ENCODE results near the gene TPRG1.

Gene TPRG1

DNA sequence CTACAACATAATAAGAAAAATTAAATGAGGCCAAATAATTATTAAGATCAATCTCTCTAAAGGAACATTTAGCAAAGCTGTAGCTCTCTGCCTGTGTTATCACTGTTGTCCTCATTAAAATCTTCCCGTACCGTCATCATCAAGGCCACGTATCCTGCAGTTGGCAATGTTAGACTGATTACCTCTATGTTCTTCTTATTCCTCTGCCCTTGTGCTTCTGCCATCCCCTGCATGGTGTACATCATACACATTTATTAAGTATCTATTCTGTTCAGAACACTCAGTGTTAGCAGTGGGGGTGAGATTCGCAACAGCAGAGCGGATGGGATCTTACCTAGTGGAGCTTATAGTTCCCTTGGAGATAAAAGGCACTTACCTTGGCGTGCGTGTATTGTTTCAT, 12.8 kb downstream of the TPRG1 start:
- Mint-ChIP-seq H3K36me3 (ENCODE audit: low read depth) (peaks cover 3% of the 10 kb centered on the region), H3K27ac (no peak overlapping the region), H3K9me3 (peaks cover 24% of the 10 kb centered on the region), H3K4me3 (no peak overlapping the region), H3K4me1 (ENCODE audit: low read depth) (no peaks in the 10 kb centered on the region), H3K27me3 (ENCODE audit: low read depth) (peaks cover 3% of the 10 kb centered on the region)
- no peak for DNase-seq (ENCODE audit: low spot score)

GRCh38 chr3:189186101-189186500, 14.3 kb downstream of the TPRG1 start:
- H3K4me1 Mint-ChIP-seq (ENCODE audit: low read depth): no peaks in the 10 kb centered on the region
- peaks cover 19% of the 10 kb centered on the region for H3K9me3 Mint-ChIP-seq
- DNase-seq (ENCODE audit: low spot score): no peak
- H3K27ac Mint-ChIP-seq: no peak overlapping the region
- H3K27me3 Mint-ChIP-seq (ENCODE audit: low read depth): peaks cover 5% of the 10 kb centered on the region
- peaks cover 3% of the 10 kb centered on the region for H3K36me3 Mint-ChIP-seq (ENCODE audit: low read depth)
- no peak overlapping the region for H3K4me3 Mint-ChIP-seq

GRCh38 chr3:189188466-189188865, 16.7 kb downstream of the TPRG1 start:
- Mint-ChIP-seq H3K4me3 (no peak overlapping the region), H3K27me3 (ENCODE audit: low read depth) (peaks cover 5% of the 10 kb centered on the region), H3K27ac (no peak overlapping the region), H3K9me3 (peaks cover 22% of the 10 kb centered on the region), H3K36me3 (ENCODE audit: low read depth) (peaks cover 2% of the 10 kb centered on the region), H3K4me1 (ENCODE audit: low read depth) (no peaks in the 10 kb centered on the region)
- no peak for DNase-seq (ENCODE audit: low spot score)

DNA sequence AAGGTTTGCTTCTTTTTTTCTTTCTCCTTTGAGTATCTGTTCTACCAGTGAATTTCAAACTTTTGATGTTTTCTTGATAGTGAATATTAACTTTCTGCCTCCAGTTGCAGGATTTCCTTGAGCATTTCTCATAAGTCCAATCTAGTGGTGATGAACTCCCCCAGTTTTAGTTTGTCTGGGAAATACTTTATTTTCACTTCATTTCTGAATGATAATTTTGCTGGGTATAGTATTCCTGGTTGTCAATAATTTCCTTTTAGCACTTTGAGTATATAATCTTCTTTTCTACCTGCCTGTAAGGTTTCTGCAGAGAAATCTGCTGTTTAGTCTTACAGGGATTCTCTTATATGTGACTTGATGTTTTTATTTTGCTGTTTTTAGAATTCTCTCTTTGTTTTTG, 21.0 kb downstream of the TPRG1 start:
- H3K9me3 Mint-ChIP-seq: peaks cover 32% of the 10 kb centered on the region
- no peak overlapping the region for H3K4me3 Mint-ChIP-seq
- H3K4me1 Mint-ChIP-seq (ENCODE audit: low read depth): no peaks in the 10 kb centered on the region
- H3K36me3 Mint-ChIP-seq (ENCODE audit: low read depth): peaks cover 3% of the 10 kb centered on the region
- H3K27ac Mint-ChIP-seq: no peak overlapping the region
- no peak for DNase-seq (ENCODE audit: low spot score)
- peaks cover 5% of the 10 kb centered on the region for H3K27me3 Mint-ChIP-seq (ENCODE audit: low read depth)

DNA sequence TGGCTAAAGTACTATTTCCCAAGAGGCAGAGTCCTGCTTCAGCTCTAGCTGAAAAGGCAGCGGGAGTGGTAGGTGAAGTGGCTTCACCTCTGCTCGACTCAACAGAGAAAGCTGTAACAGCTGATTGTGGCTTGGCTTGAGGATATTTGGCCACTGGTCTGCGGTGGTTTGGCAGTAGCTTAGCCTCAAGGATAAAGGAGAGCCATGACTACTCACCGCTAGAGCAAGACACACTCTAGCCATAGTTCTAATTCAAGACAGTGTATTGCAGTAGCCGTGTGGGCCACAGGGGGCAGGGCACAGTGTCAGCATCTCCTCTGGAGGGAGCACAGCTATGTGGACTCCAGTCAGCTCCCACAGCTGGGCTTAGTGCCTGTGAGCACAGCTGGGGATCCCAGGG, 23.5 kb downstream of the TPRG1 start:
- Mint-ChIP-seq H3K4me3 (no peak overlapping the region), H3K27me3 (ENCODE audit: low read depth) (peaks cover 2% of the 10 kb centered on the region), H3K4me1 (ENCODE audit: low read depth) (no peaks in the 10 kb centered on the region), H3K27ac (no peak overlapping the region), H3K36me3 (ENCODE audit: low read depth) (peaks cover 3% of the 10 kb centered on the region), H3K9me3 (peaks cover 38% of the 10 kb centered on the region)
- no peak for DNase-seq (ENCODE audit: low spot score)

GRCh38 chr3:189202106-189202505, 30.3 kb downstream of the TPRG1 start:
- H3K27me3 Mint-ChIP-seq (ENCODE audit: low read depth): peaks cover 18% of the 10 kb centered on the region
- H3K27ac Mint-ChIP-seq: no peak overlapping the region
- no peaks in the 10 kb centered on the region for H3K4me1 Mint-ChIP-seq (ENCODE audit: low read depth)
- H3K9me3 Mint-ChIP-seq: peaks cover 5% of the 10 kb centered on the region
- no peak for DNase-seq (ENCODE audit: low spot score)
- no peak overlapping the region for H3K4me3 Mint-ChIP-seq
- H3K36me3 Mint-ChIP-seq (ENCODE audit: low read depth): no peaks in the 10 kb centered on the region

DNA sequence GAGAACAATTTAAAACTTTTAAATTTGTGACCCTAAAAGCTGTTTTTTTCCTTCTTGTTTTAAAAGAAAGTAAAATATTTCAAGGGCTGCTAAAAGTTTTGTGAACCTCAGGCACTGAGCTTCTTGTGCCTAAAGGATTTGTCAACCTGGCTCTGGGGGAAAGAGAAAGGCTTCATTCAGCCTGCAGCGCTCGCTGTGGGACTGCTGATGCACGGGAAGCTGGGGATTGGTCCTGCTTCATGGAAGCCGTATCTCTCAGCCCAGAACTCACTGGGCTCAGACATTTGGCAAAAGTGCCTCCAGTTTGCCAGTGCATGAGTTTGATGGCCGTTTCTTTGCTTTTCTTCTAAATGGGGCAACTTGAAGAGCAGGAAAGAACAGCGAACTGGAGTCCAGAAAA, 30.8 kb downstream of the TPRG1 start:
- Mint-ChIP-seq H3K4me3 (no peak overlapping the region), H3K9me3 (peaks cover 5% of the 10 kb centered on the region), H3K27ac (no peak overlapping the region), H3K27me3 (ENCODE audit: low read depth) (peaks cover 18% of the 10 kb centered on the region), H3K4me1 (ENCODE audit: low read depth) (no peaks in the 10 kb centered on the region), H3K36me3 (ENCODE audit: low read depth) (no peaks in the 10 kb centered on the region)
- no peak for DNase-seq (ENCODE audit: low spot score)

GRCh38 chr3:189204167-189204866, 32.5 kb downstream of the TPRG1 start:
- Mint-ChIP-seq H3K4me1 (ENCODE audit: low read depth) (no peaks in the 10 kb centered on the region), H3K27me3 (ENCODE audit: low read depth) (peaks cover 23% of the 10 kb centered on the region), H3K4me3 (no peak overlapping the region), H3K27ac (no peak overlapping the region), H3K36me3 (ENCODE audit: low read depth) (no peaks in the 10 kb centered on the region), H3K9me3 (no peaks in the 10 kb centered on the region)
- DNase-seq (ENCODE audit: low spot score): no peak

- H3K4me3 Mint-ChIP-seq: no peak overlapping the region
- no peaks in the 10 kb centered on the region for H3K9me3 Mint-ChIP-seq
- H3K4me1 Mint-ChIP-seq (ENCODE audit: low read depth): no peaks in the 10 kb centered on the region
- H3K27ac Mint-ChIP-seq: no peak overlapping the region
- H3K36me3 Mint-ChIP-seq (ENCODE audit: low read depth): no peaks in the 10 kb centered on the region
- DNase-seq (ENCODE audit: low spot score): no peak
- peaks cover 23% of the 10 kb centered on the region for H3K27me3 Mint-ChIP-seq (ENCODE audit: low read depth)
Observed at GRCh38 chr3:189204937-189205336, 33.2 kb downstream of the TPRG1 start.

GRCh38 chr3:189210251-189210770, 38.5 kb downstream of the TPRG1 start:
- H3K27ac Mint-ChIP-seq: no peak overlapping the region
- no peak for DNase-seq (ENCODE audit: low spot score)
- no peak overlapping the region for H3K4me3 Mint-ChIP-seq
- peaks cover 9% of the 10 kb centered on the region for H3K27me3 Mint-ChIP-seq (ENCODE audit: low read depth)
- no peaks in the 10 kb centered on the region for H3K9me3 Mint-ChIP-seq
- H3K36me3 Mint-ChIP-seq (ENCODE audit: low read depth): no peaks in the 10 kb centered on the region
- no peaks in the 10 kb centered on the region for H3K4me1 Mint-ChIP-seq (ENCODE audit: low read depth)

DNA sequence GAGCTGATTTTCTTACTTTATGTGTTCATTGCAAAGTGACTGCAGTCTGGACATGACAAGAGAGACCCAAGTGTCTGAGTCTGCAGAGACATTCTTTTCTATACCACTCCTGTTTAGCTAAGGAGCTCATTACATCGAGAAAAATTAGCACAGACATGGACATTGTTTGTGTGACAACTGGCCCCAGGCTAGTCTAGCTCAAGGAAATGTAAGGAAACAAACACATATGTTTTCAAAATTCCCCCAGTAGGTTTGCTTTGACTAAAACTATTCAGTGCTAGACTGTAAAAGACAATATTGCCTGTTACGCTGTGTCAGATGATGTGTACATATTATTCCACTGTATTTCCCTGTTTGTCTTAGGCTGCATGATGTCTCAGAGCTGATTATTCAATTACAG, 40.9 kb downstream of the TPRG1 start:
- H3K9me3 Mint-ChIP-seq: no peaks in the 10 kb centered on the region
- peaks cover 8% of the 10 kb centered on the region for H3K27me3 Mint-ChIP-seq (ENCODE audit: low read depth)
- H3K4me1 Mint-ChIP-seq (ENCODE audit: low read depth): no peaks in the 10 kb centered on the region
- no peak overlapping the region for H3K4me3 Mint-ChIP-seq
- no peaks in the 10 kb centered on the region for H3K36me3 Mint-ChIP-seq (ENCODE audit: low read depth)
- H3K27ac Mint-ChIP-seq: no peak overlapping the region
- no peak for DNase-seq (ENCODE audit: low spot score)

- Mint-ChIP-seq H3K9me3 (no peaks in the 10 kb centered on the region), H3K4me3 (no peak overlapping the region), H3K36me3 (ENCODE audit: low read depth) (no peaks in the 10 kb centered on the region), H3K4me1 (ENCODE audit: low read depth) (no peaks in the 10 kb centered on the region), H3K27ac (no peak overlapping the region), H3K27me3 (ENCODE audit: low read depth) (peaks cover 2% of the 10 kb centered on the region)
- no peak for DNase-seq (ENCODE audit: low spot score)
Observed at GRCh38 chr3:189214651-189215050, 42.9 kb downstream of the TPRG1 start.

DNA sequence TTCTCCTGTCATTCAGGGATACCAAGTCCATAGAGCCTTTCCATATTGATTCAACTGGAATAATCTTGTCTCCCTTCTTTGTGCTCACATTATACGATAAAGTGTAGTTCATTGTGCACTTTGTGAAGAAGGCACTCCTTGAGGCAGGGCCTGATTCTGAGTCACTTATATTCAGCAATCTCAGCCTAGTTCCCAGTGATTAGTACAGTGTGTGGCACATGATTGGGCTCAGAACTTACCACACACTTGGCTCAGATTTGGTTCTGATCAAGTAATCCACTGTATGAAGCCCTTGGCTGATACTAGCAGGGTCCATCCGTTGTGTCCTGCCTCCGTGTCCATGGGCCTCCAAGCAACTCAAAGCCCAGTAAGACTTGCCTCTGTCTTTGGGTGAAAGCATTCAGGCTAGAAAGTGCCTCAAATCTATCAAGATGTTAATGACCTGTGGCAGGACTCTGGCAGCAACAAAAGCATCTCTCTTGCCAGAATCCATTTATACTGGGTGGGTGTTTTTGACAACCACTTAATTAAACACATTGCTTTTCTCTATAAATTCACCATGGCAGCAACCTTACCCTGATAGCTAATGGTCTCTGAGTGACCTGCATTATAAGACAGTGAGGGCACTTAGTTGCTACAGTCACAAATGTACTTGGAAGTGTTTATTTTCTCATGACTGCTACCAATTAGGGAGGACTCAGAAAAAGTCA, 51.3 kb downstream of the TPRG1 start:
- DNase-seq (ENCODE audit: low spot score): no peak
- no peaks in the 10 kb centered on the region for H3K36me3 Mint-ChIP-seq (ENCODE audit: low read depth)
- peaks cover 14% of the 10 kb centered on the region for H3K27me3 Mint-ChIP-seq (ENCODE audit: low read depth)
- no peak overlapping the region for H3K27ac Mint-ChIP-seq
- H3K9me3 Mint-ChIP-seq: no peaks in the 10 kb centered on the region
- no peaks in the 10 kb centered on the region for H3K4me1 Mint-ChIP-seq (ENCODE audit: low read depth)
- H3K4me3 Mint-ChIP-seq: no peak overlapping the region

DNA sequence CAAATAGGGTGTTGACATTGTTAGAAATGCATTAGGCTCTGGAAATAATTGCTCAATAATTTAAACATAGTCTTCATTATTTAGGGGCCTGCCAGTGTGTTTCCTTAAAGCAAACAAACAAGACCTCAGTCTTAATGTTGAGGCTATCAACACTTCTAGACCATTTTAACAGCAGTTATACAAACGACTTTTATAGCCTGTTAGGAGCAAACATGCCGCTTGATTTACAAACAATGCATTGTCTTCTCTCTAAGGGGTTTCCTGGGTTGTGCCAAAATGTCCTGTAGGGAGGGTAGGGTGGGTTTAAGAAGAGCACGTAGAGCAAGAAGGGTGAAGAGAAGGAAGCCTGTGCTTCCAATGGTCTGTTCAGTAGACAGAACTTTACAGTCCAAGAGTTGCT, 53.7 kb downstream of the TPRG1 start:
- Mint-ChIP-seq H3K27me3 (ENCODE audit: low read depth) (peaks cover 15% of the 10 kb centered on the region), H3K4me1 (ENCODE audit: low read depth) (peaks cover 2% of the 10 kb centered on the region)
- DNase-seq (ENCODE audit: low spot score): no peak

More for the DNA sequence above, 53.7 kb downstream of the TPRG1 start:
- no peaks in the 10 kb centered on the region for H3K9me3 Mint-ChIP-seq
- H3K36me3 Mint-ChIP-seq (ENCODE audit: low read depth): no peaks in the 10 kb centered on the region
- H3K4me3 Mint-ChIP-seq: no peak overlapping the region
- no peak overlapping the region for H3K27ac Mint-ChIP-seq

All from T-helper 2 cell treated with Interferon-gamma antibody and Interleukin-4, amounts not matched to agents 5 μg/mL and 100 μg/mL, for 36 hours (primary cell).